Measurements from ENCODE around the gene ITGA1. TPM values are rescaled to one million over a fixed set of nuclear protein-coding genes. Genes with fewer than 3 reads are reported as not detected.

ITGA1 gene
- total and polyA plus RNA-seq, 2 of the 8 experiments (the other 6 are each of a cell fraction or from before 2014, with no cell fraction given): 2.3 to 9.0 TPM

DNA sequence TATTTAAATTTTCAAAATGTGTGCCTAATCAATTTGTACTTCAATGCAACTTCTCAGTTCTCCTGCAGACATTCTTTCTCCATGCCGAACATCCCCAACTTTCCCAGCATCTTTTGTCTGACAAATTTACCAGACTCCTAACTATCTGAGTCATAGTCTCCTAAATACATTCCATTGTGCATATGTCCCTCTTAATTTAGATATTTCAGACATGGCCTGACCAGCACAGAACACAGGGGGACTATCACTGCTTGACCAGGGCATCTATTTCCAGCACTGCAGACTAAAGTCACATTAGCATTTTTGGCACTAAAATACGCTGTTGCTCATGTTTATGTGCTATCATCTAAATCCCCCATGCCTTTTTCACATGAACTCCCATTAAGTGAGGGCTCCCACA is 71.9 kb downstream of the ITGA1 start:
- H3K9ac ChIP-seq (replicated peaks in 1 of 4; ENCODE audit: extremely low read depth in 1 of 4, low read depth in 3 of 4, low read length in 3 of 4): no peak overlapping the region
- no peak overlapping the region for H2BK15ac ChIP-seq (ENCODE audit: low read length)
- no peaks in the 10 kb centered on the region for H3K79me1 ChIP-seq (ENCODE audit: low read depth, low read length)
- TF ChIP-seq ASH2L (IDR thresholded peaks at IDR 0.05; ENCODE audit: low read length) (no peak), KDM4A (IDR thresholded peaks at IDR 0.05; ENCODE audit: low read depth, low read length, severe bottlenecking) (no peak), JUN (IDR thresholded peaks at IDR 0.05; ENCODE audit: low read depth, low read length) (no peak), MAFK (IDR thresholded peaks at IDR 0.05; ENCODE audit: low read depth, low read length) (no peak), NANOG (IDR thresholded peaks at IDR 0.05; ENCODE audit: insufficient read depth, low read depth, low read length, poor library complexity, severe bottlenecking) (no peak), TCF12 (IDR thresholded peaks at IDR 0.05; ENCODE audit: low read depth, low read length) (no peak), RFX5 (IDR thresholded peaks at IDR 0.05; ENCODE audit: borderline replicate concordance, low read depth, low read length) (no peak), POLR2AphosphoS5 (IDR thresholded peaks at IDR 0.05; ENCODE audit: low read depth, low read length) (no peak)
- H2BK5ac ChIP-seq (ENCODE audit: low read depth, low read length): no peak overlapping the region
- no peaks in the 10 kb centered on the region for H3K9me3 ChIP-seq (ENCODE audit: insufficient read depth in 2 of 2, low read depth in 1 of 2, low read length in 1 of 2)
- no peak overlapping the region for H3K27ac ChIP-seq (ENCODE audit: low read depth, low read length)
- H3K4ac ChIP-seq (replicated peaks; ENCODE audit: insufficient read length, low read depth, low read length): no peak overlapping the region
- no peaks in the 10 kb centered on the region for H3K79me2 ChIP-seq (ENCODE audit: control insufficient read depth in 1 of 2, insufficient read depth in 2 of 2, low read length in 2 of 2)
- FAIRE-seq (no peak), DNase-seq (ENCODE audit: low read depth in 1 of 2, low spot score in 2 of 2) (no peak)
- H4K5ac ChIP-seq (ENCODE audit: insufficient read length, low read depth, low read length): no peak overlapping the region
- H3K4me1 ChIP-seq (replicated peaks in 1 of 4; ENCODE audit: control insufficient read depth in 3 of 4, insufficient read depth in 4 of 4, low read length in 3 of 4): no peaks in the 10 kb centered on the region
- peaks cover 0 to 1% (median 0%) of the 10 kb centered on the region in 4 experiments; a peak in 1 of 7 replicates for H3K27me3 ChIP-seq (replicated peaks in 1 of 4; ENCODE audit: control insufficient read depth in 3 of 4, extremely low read depth in 1 of 4, insufficient read depth in 3 of 4, low read length in 3 of 4)
- 79% methylated on average over 2 of the region's 2 CpGs; no CpG with 5 or more reads in 1 of the 2 experiments for WGBS, 2 experiments (ENCODE audit: extremely low coverage in 1 of 2, insufficient coverage in 1 of 2, insufficient read length in 1 of 2, insufficient replicate concordance in 2 of 2, low coverage in 1 of 2, low lambda C conversion rate in 2 of 2, missing lambda C conversion rate in 1 of 2)
- H3K36me3 ChIP-seq (ENCODE audit: control insufficient read depth in 2 of 4, insufficient read depth in 4 of 4, low read length in 3 of 4): no peaks in the 10 kb centered on the region
- H4K91ac ChIP-seq (replicated peaks; ENCODE audit: insufficient read length, low read length): no peak overlapping the region
- no peak overlapping the region for H3K23ac ChIP-seq (ENCODE audit: insufficient read length)
- H2BK20ac ChIP-seq (ENCODE audit: low read length): no peak overlapping the region
- no peak overlapping the region for H3K18ac ChIP-seq (ENCODE audit: extremely low read depth, low read length)
- no peaks in the 10 kb centered on the region for H3K23me2 ChIP-seq (ENCODE audit: low read depth, low read length)
- H2AK5ac ChIP-seq (ENCODE audit: low read depth, low read length): no peak overlapping the region
- no peak overlapping the region for H2BK12ac ChIP-seq (ENCODE audit: low read depth, low read length)
- no peak overlapping the region for H2AFZ ChIP-seq (ENCODE audit: low read length)
- no peak overlapping the region for H2BK120ac ChIP-seq (replicated peaks; ENCODE audit: low read depth, low read length)
- no peak overlapping the region for H3K56ac ChIP-seq (replicated peaks; ENCODE audit: insufficient read length, low read depth, low read length)
- H3K4me3 ChIP-seq (ENCODE audit: extremely low read depth in 1 of 4, insufficient read depth in 2 of 4, low read depth in 3 of 4, low read length in 4 of 4): no peak overlapping the region
- H4K8ac ChIP-seq (ENCODE audit: extremely low read depth, insufficient read depth, low read length): no peak overlapping the region
- ChIA-PET POLR2A (ENCODE audit: partially characterized antibody) (no interaction called here), CTCF (ENCODE audit: partially characterized antibody) (no interaction called here)
- H4K20me1 ChIP-seq (replicated peaks in 1 of 2; ENCODE audit: control insufficient read depth in 1 of 2, insufficient read depth in 2 of 2, low read length in 2 of 2): no peaks in the 10 kb centered on the region
- no peak overlapping the region for H3K4me2 ChIP-seq (ENCODE audit: insufficient read depth in 1 of 2, low read depth in 2 of 2, low read length in 2 of 2)
- H3K14ac ChIP-seq (ENCODE audit: insufficient read length): no peak overlapping the region
